Esophagus muscularis mucosa (tissue), 4 donors: ENCODE measurements around the gene LINC01488. TPM values are rescaled to one million over a fixed set of nuclear protein-coding genes. Genes with fewer than 3 reads are reported as not detected.

ENCODE experiments used
- DNase-seq: peaks from one replicate; pipeline ENCODE4 v3.0.0-alpha.2; 2017; ENCODE audit errors: extremely low spot score
- H3K27ac ChIP-seq, 4 donors: fragments of 200-600 bp; sonication (generic); replicated peaks in 1 of 4; 1 replicate in 3 of 4; 2 replicates in 1 of 4; pipeline ENCODE4 v1.5.1; 2016 to 2019; ENCODE audit warnings: mild to moderate bottlenecking in 1 of 4
- H3K27me3 ChIP-seq, 4 donors: fragments of 200-600 bp; sonication (generic); one replicate each; pipeline versions ENCODE4 v1.5.1 to v1.6.0; 2016 to 2019
- H3K36me3 ChIP-seq, 4 donors: fragments of 200-600 bp; sonication (generic); one replicate each; pipeline ENCODE4 v1.5.1; 2016 to 2019
- H3K4me1 ChIP-seq, 4 donors: fragments of 200-600 bp; sonication (generic); one replicate each; pipeline ENCODE4 v1.5.1; 2016 to 2019
- H3K4me3 ChIP-seq, 4 donors: fragments of 200-600 bp; sonication (generic); 1 replicate in 2 of 4; 2 replicates in 2 of 4; pipeline ENCODE4 v1.5.1; 2016 to 2019; ENCODE audit warnings: mild to moderate bottlenecking in 4 of 4, moderate library complexity in 1 of 4
- H3K9me3 ChIP-seq, 4 donors: fragments of 200-600 bp; sonication (generic); 1 replicate in 3 of 4; 2 replicates in 1 of 4; pipeline ENCODE4 v1.5.1; 2016 to 2019
- EP300 ChIP-seq: sonication (generic); formaldehyde crosslinking; IDR thresholded peaks from one replicate; pipeline ENCODE4 v1.6.1; 2017; ENCODE audit warnings: antibody characterized with exemption
- POLR2A ChIP-seq: fragments of 450-650 bp; IDR thresholded peaks from one replicate; pipeline ENCODE4 v1.6.1; 2017; ENCODE audit warnings: antibody characterized with exemption, moderate library complexity, mild to moderate bottlenecking, low read depth
- POLR2AphosphoS5 ChIP-seq, 2 donors: sonication (generic); formaldehyde crosslinking; IDR thresholded peaks; one replicate each; pipeline ENCODE4 v1.6.1; 2017; ENCODE audit warnings: antibody characterized with exemption in 2 of 2
- WGBS: methylation state at CpG from one replicate; pipeline ENCODE4 v1.1.5; 2018; 5-methylcytosine and 5-hydroxymethylcytosine counted together
- intact Hi-C: fragments of 100-400 bp; cut with DNase I; formaldehyde crosslinking; loops from one replicate; pipeline ENCODE4 v1.15.1; 2023
- total RNA-seq, 4 donors: library from RNA; depleted of rRNA; stranded (reverse); fragments of >200 nt; gene quantifications; one replicate each; pipeline versions ENCODE4 v1.1.0 to v1.2.1, GENCODE V29; 2016
- TF ChIP-seq, protein P1 (sequence below), 3 experiments: fragments of 200-600 bp in 2 of 3; fragments of 450-650 bp in 1 of 3; sonication (generic) in 2 of 3; IDR thresholded peaks; one replicate each; pipeline ENCODE4 v1.5.1; 2017 to 2019; ENCODE audit warnings: antibody characterized with exemption in 3 of 3, mild to moderate bottlenecking in 2 of 3, moderate library complexity in 1 of 3

Gene LINC01488
- total RNA-seq, 4 donors from 2014 or later, result not detected

DNA sequence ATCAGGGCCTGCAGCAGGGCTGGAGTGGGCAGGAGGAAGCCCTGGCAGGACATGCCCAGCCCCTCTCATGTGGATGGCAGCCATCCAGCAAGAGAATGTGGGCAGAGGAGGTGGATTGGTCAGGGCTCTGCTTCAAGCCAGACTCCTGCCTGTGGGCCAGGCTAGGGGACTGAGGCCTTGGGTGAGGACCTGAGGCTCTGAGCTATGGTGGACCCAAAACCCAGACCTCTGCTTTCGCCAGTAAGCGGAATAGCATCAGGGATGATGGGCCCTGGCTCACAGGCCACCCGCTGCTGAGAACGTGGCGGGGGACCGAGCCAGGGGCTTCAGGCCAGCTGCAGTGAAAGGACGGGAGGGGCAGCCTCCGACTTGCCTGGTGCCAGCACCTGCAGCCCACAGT is 57.4 kb downstream of the LINC01488 start:
- Histone ChIP-seq H3K36me3 (no peaks in the 10 kb centered on the region), H3K9me3 (no peaks in the 10 kb centered on the region), H3K27me3 (no peaks in the 10 kb centered on the region), H3K27ac (no peak overlapping the region), H3K4me1 (peaks cover 17 to 34% (median 22%) of the 10 kb centered on the region in 4 donors), H3K4me3 (no peak overlapping the region)
- DNase-seq, result no peak
- TF ChIP-seq POLR2AphosphoS5 (IDR thresholded peaks at IDR 0.05) (no peak), EP300 (no peak), POLR2A (no peak)
- TF ChIP-seq, protein P1, sequence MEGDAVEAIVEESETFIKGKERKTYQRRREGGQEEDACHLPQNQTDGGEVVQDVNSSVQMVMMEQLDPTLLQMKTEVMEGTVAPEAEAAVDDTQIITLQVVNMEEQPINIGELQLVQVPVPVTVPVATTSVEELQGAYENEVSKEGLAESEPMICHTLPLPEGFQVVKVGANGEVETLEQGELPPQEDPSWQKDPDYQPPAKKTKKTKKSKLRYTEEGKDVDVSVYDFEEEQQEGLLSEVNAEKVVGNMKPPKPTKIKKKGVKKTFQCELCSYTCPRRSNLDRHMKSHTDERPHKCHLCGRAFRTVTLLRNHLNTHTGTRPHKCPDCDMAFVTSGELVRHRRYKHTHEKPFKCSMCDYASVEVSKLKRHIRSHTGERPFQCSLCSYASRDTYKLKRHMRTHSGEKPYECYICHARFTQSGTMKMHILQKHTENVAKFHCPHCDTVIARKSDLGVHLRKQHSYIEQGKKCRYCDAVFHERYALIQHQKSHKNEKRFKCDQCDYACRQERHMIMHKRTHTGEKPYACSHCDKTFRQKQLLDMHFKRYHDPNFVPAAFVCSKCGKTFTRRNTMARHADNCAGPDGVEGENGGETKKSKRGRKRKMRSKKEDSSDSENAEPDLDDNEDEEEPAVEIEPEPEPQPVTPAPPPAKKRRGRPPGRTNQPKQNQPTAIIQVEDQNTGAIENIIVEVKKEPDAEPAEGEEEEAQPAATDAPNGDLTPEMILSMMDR (IDR thresholded peaks at IDR 0.05), result no peak
- intact Hi-C loops, result no loop called here
- 85% methylated on average over 2 of the region's 8 CpGs for WGBS

DNA sequence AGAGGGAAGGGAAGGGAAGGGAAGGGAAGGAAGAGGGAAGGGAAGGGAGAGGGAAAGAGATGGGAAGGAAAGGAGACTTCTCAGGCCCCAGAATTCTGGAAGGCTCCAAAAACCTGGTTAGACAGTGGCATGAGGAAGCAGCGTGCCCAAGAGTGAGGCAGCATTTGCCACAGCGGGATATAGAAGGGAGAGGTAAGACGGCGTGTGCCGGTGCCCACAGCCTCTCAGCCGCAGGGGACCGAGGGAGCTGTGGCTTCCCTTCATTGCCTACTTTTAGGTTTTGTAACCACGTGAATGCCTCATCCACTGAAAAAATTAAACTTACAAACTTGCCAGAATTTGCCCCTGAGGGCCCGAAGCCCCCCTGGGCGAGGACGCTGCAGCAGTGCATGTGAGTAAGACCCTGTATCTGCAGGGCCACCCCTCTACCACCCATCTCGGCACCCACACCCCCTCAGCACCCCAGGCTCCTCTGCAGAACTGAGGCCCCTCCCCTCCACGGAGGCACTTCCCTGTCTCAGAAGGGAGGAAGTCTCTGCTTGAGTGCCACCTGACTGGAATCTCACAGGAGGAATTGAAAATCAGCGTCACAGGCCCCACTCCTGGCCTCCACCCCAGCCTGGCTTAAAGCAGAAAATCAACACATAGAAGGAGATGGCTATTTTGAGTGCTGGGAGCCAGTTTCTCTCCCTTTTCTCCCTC is 58.1 kb downstream of the LINC01488 start:
- Histone ChIP-seq H3K4me1 (peaks cover 17 to 34% (median 22%) of the 10 kb centered on the region in 4 donors), H3K27me3 (peaks cover 0 to 4% (median 0%) of the 10 kb centered on the region in 4 donors), H3K36me3 (no peaks in the 10 kb centered on the region), H3K27ac (peak overlapping the region in 3 of 4 donors; percentile 1 to 64 (median 43)), H3K9me3 (no peaks in the 10 kb centered on the region), H3K4me3 (no peak overlapping the region)
- DNase-seq, result no peak
- intact Hi-C loops, result no loop called here
- TF ChIP-seq, protein P1 (IDR thresholded peaks at IDR 0.05), result no peak
- TF ChIP-seq POLR2AphosphoS5 (IDR thresholded peaks at IDR 0.05) (no peak), POLR2A (no peak), EP300 (no peak)
- WGBS, result 73% methylated on average over 14 of the region's 14 CpGs

DNA sequence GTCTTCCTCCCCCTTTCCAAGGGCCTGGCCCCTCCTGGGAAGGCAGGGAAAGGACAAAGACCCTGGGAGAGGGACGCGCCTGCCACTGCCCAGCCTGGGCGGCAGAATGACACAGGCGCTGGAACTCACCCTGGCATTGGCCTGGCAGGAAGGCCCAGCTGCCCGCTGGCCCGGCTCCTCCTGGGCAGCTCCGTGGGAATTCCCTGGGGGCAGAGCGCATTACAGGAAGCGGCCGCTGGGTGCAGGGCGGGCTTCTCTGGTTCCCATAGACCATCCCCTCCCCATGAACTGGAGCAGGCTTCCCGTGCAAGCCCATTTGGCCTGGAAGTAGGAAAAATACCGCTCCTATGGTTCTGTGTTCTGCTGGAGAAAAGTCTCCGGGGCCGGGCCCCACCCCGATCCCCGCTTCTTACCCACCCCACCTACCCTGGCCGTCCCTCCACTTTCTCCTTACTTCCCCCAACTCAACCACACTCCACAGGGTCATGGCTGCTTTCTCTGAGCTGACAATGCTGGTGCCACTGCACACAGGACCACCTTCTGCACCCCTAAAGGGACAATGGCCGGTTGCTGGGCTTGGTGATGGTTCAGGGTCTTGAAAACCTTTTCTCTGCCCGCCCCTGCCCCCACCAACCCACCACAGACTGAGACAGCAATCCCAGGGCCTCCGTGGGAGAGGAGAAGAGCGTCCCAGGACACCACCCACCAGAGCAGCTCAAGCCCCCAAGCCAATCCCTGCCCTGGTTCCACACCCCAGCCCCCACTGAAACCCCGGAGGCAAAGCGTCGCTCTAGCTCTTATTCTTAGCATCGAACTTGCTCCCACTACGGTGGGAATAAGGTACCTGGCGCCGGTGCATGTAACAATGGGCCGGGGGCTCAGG is 58.9 kb downstream of the LINC01488 start:
- no peaks in the 10 kb centered on the region for H3K36me3 ChIP-seq
- intact Hi-C loops, result no loop called here
- peaks cover 0 to 8% (median 0%) of the 10 kb centered on the region in 4 donors for H3K27me3 ChIP-seq
- no peaks in the 10 kb centered on the region for H3K9me3 ChIP-seq
- H3K27ac ChIP-seq, result peak overlapping the region in 3 of 4 donors; percentile 1 to 64 (median 43)
- 82% methylated on average over 23 of the region's 30 CpGs for WGBS
- peaks cover 17 to 34% (median 22%) of the 10 kb centered on the region in 4 donors for H3K4me1 ChIP-seq
- peak overlapping the region in 1 of 4 donors; percentile 12 for H3K4me3 ChIP-seq
- no peak for DNase-seq
- TF ChIP-seq POLR2AphosphoS5 (IDR thresholded peaks at IDR 0.05), result peak in 1 of 2 donors; percentile 7
- TF ChIP-seq POLR2A, result no peak
- TF ChIP-seq, protein P1 (IDR thresholded peaks at IDR 0.05), result peak in 1 of 3 experiments; percentile 20
- no peak for TF ChIP-seq EP300

DNA sequence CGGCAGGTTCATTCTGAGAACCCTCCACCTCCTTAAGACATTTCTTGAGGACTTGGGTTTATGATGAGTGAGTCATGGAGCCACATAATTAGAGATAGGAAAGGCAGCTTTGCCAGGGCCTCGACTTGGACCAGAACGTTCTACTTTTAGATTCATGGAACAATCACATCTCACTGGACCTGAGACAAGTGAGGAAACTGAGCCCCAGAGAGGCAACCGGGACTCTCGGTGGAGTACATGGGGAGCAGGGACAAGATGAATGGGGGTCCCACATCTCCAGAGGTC is 59.5 kb downstream of the LINC01488 start:
- Histone ChIP-seq H3K36me3 (no peaks in the 10 kb centered on the region), H3K27ac (no peak overlapping the region), H3K9me3 (no peaks in the 10 kb centered on the region), H3K4me3 (no peak overlapping the region), H3K27me3 (peaks cover 0 to 12% (median 0%) of the 10 kb centered on the region in 4 donors), H3K4me1 (peaks cover 17 to 34% (median 22%) of the 10 kb centered on the region in 4 donors)
- no peak for DNase-seq
- intact Hi-C loops, result no loop called here
- 85% methylated on average over 5 of the region's 5 CpGs for WGBS
- TF ChIP-seq, protein P1 (IDR thresholded peaks at IDR 0.05), result no peak
- TF ChIP-seq POLR2AphosphoS5 (IDR thresholded peaks at IDR 0.05) (no peak), POLR2A (no peak), EP300 (no peak)
